Smooth muscle cell of the pulmonary artery (primary cell): ENCODE measurements around the gene VN1R4. TPM values are rescaled to one million over a fixed set of nuclear protein-coding genes. Genes with fewer than 3 reads are reported as not detected.

Experiments
- total RNA-seq: library from RNA; depleted of rRNA; stranded (reverse); fragments of >200 nt; gene quantifications from 2 replicates; pipeline ENCODE4 v1.2.3, GENCODE V29; 2014

VN1R4 gene
- total RNA-seq: not detected in 2 replicates

GRCh38 chr19:53267623-53268022 is at the start of gene VN1R4:
Gene VN1R4 (minus strand): TSS chr19:53267723. CDS start chr19:53267665, 58 bp downstream.

DNA sequence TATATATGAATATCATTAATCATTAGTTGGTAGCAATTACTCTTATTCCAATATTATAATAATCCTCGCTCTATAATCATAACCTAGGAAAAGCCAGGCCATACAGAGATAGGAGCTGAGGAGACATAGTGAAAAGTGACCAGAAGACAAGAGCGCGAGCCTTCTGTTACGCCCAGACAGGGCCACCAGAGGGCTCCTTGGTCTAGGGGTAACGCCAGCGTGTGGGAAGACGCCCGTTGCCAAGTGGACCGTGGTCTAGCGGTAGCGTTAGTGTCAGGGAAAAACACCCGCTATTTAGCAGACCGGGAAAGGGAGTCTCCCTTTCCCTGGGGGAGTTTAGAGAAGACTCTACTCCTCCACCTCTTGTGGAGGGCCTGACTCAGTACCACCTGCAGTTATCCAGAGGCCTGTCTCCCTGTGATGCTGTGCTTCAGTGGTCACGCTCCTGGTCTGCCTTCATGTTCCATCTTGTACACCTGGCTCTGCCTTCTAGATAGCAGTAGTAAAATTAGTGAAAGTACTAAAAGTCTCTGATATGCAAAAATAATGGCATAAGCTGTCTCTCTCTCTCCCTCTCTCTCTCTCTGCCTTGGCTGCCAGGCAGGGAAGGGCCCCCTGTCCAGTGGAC is 9.7 kb downstream of the VN1R4 start, which contains the start of gene VN1R2:
VN1R2 (plus strand) TSS at position 578 of the 628 bp plus-strand sequence. CDS start 84 bp downstream, outside the sequence.

DNA sequence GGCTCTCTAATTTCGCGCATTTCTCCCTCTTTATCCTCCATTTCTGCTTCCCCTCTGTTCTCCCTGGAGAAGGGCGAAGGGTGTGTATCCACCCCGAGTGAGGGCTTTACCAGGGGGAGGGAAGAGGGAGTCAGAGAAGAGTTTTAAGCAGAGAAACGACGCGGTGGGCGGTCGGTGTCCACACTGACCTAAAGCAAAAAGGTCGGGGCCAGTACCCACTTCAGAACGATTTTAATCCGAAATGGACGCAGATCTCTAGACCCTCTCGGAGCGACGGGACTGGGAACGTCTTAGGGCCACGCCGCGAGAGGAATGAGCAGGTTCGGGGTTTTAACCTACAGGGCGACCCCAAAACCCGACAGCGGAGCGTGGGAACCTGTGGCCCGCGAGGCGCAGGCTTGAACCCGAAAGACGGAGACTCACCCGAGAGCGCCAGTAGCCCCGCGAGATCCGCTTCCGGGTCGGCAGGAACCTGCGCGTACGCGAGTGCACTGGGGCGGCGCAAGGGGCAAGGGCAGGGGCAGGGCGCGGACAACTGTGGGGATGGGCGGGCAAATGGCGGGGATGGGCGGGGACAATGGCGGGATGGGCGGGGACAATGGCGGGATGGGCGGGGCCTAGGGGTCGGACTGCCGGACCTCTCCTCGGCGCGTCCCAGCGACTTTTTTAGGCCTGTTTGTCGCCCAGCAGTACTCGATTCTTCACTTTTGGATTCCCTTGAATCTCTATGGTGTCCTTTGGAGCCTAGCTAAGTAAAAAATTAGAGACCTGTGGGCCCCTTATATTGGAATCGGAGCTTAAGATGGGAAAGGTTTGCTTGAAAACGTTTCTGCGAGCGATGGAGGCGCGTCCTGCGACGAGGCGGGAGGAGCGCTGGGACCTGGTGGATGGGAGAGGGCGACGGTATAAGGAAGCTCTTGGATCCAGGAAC is 12.8 kb downstream of the VN1R4 start, which contains the start of gene ZNF677:
ZNF677 (minus strand) TSS at position 463 of the 931 bp plus-strand sequence. CDS start 3,323 bp downstream, outside the sequence.

Other genes starting within 250 kb of the VN1R4 start
- gene ERVV-2, start 223.0 kb downstream of the VN1R4 start, total RNA-seq: 0.03 TPM in 1 of 2 replicates, not detected in the other
- gene ZNF160, start 164.3 kb downstream of the VN1R4 start, total RNA-seq: 39.1 and 44.5 TPM in 2 replicates
- 9.5 and 12.0 TPM in 2 replicates for gene ZNF415, start 134.8 kb downstream of the VN1R4 start, total RNA-seq
- gene ZNF347, start 108.7 kb downstream of the VN1R4 start, total RNA-seq: 6.8 and 8.2 TPM in 2 replicates
- 3.3 and 5.7 TPM in 2 replicates for gene ZNF665, start 74.4 kb downstream of the VN1R4 start, total RNA-seq
- 14.7 and 14.8 TPM in 2 replicates for gene ZNF677, start 12.8 kb downstream of the VN1R4 start, total RNA-seq
- gene VN1R2, start 9.4 kb downstream of the VN1R4 start, total RNA-seq: not detected in 2 replicates
- 7.3 and 7.8 TPM in 2 replicates for gene ZNF845, start 66.0 kb upstream of the VN1R4 start, total RNA-seq
- 6.0 and 9.1 TPM in 2 replicates for gene ZNF525, start 98.0 kb upstream of the VN1R4 start, total RNA-seq
- gene ZNF765, start 127.4 kb upstream of the VN1R4 start, total RNA-seq: 13.0 and 13.2 TPM in 2 replicates
- 10.0 and 12.1 TPM in 2 replicates for gene ZNF761, start 164.3 kb upstream of the VN1R4 start, total RNA-seq
- gene ZNF813, start 200.0 kb upstream of the VN1R4 start, total RNA-seq: 2.7 and 3.6 TPM in 2 replicates